Colon (tissue), 2 donors: ENCODE results near the gene SP140.
"Not testable (repeated sequence)": the region's sequence is repeated elsewhere in the genome, so short reads cannot be mapped to it uniquely, and the experiment has no call there.

Source experiments
- FAIRE-seq: peaks from 2 replicates; lab custom pipeline; 2012; peaks lifted over from hg19 to GRCh38; lab: Jason Lieb, UNC
- donor health status: control.
- donor health status: control.

SP140 gene

GRCh38 chr2:230326453-230327417, 101.2 kb downstream of the SP140 start, which contains the start of gene SP140L:
SP140L (plus strand) TSS chr2:230327193; CDS start chr2:230327270, 77 bp downstream.
- FAIRE-seq: no peak

GRCh38 chr2:230327418-230328154, 102.0 kb downstream of the SP140 start:
- no peak for FAIRE-seq

GRCh38 chr2:230328155-230328458, 102.6 kb downstream of the SP140 start:
- no peak for FAIRE-seq

GRCh38 chr2:230329946-230330605, 104.5 kb downstream of the SP140 start:
- FAIRE-seq: no peak

GRCh38 chr2:230330725-230331124, 105.2 kb downstream of the SP140 start:
- no peak for FAIRE-seq

- no peak for FAIRE-seq
Measured at GRCh38 chr2:230335461-230335863, 109.9 kb downstream of the SP140 start.

DNA sequence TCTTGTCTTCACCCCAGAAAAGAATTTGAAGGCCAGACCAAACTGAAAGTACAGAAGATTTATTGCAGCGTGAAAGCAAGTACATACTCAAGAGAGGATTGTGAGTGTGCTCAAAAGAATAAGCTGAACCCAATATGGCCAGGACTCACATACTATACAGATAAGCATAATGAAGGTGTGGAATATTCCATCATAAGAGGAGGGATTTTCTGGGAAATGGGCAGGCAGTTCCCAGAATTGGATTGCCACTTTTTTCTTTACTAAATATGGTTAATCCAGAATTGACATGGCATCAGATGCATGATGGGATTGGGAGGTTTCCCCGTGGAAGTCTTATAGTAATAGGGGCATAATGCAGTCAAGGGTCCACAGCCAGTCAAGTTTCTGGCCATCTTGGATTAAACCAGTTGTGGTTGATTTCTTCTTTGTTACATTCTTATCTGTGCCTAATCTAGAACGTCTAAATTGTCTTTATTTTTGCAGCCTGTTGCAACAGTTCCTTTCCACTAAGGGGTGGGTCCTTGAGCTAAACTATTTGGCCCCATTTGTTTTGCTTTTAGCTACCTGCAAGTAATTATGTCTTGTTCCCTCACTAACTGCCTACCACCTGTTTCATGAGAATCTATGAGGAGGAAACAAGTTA, 110.4 kb downstream of the SP140 start:
- no peak for FAIRE-seq

DNA sequence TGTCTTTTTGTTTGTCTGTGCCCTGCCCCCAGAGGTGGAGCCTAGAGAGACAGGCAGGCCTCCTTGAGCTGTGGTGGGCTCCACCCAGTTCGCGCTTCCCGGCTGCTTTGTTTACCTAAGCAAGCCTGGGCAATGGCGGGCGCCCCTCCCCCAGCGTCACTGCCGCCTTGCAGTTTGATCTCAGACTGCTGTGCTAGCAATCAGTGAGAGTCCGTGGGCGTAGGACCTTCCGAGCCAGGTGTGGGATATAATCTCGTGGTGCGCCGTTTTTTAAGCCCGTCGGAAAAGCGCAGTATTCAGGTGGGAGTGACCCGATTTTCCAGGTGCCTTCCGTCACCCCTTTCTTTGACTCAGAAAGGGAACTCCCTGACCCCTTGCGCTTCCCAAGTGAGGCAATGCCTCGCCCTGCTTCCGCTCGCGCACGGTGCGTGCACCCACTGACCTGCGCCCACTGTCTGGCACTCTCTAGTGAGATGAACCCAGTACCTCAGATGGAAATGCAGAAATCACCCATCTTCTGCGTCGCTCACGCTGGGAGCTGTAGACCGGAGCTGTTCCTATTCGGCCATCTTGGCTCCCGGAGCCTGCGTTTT, 116.5 kb downstream of the SP140 start:
- not testable (repeated sequence) for FAIRE-seq

DNA sequence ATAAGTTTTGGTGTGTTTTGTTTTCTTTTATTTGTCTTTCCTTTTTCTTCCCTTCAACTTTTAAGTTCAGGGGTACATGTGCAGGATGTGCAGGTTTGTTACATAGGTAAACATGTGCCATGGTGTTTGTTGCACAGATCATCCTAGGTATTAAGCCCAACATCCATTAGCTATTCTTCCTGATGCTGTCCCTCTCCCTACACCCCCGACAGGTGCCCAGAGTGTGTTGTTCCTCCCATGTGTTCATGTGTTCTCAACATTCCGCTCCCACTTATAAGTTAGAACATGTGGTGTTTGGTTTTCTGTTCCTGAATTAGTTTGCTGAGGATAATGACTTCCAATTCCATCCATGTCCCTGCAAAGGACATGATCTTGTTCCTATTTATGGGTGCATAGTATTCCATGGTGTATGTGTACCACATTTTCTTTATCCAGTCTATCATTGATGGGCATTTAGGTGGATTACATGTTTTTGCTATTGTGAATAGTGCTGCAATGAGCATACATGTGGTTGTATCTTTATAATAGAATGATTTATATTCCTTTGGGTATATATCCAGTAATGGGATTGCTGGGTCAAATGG, 117.6 kb downstream of the SP140 start:
- FAIRE-seq: not testable (repeated sequence)

DNA sequence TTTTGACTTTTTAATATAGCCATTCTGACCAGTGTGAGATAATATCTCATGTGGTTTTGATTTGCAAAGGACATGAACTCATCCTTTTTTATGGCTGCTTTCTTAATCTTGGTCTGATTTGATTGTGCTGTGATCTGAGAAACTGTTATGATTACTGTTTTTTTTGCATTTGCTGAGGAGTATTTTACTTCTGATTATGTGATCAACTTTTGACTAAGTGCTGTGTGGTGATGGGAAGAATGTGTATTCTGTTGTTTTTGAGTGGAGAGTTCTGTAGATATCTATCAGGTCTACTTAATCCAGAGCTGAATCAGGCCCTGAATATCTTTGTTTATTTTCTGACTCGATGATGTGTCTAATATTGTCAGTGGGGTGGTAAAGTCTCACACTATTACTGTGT, 118.2 kb downstream of the SP140 start:
- FAIRE-seq: no peak

- FAIRE-seq: no peak
Measured at GRCh38 chr2:230346465-230346864, 120.9 kb downstream of the SP140 start.

DNA sequence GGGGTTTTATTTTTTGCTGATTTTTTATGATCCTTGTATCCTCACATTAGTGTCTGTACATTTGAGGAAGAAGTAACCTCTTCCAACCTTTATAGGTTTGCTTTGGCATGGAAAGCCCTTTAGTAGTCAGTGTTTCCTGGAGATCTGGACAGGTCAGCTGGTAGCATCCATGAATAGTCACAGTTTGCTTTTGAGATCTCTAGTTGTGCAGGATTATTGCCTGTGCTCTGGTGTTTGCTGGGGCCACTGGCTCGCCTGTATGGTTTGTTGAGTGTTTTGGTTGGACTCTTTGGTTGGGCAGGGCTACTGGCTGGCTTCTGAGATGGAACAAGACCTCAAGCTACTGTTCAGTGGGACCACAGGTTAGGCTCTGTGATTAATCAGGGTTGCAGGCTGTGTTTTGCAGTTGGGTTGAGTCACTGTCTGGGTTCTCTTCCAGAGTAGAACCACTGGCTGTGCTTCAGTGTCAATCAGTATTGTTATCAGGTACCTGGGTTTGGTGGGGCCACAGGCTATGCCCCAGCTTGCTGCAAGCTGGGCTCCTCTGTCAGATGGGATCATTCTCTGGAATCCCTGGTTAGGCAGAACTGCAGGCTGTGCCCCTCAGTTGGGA, 121.5 kb downstream of the SP140 start:
- no peak for FAIRE-seq

DNA sequence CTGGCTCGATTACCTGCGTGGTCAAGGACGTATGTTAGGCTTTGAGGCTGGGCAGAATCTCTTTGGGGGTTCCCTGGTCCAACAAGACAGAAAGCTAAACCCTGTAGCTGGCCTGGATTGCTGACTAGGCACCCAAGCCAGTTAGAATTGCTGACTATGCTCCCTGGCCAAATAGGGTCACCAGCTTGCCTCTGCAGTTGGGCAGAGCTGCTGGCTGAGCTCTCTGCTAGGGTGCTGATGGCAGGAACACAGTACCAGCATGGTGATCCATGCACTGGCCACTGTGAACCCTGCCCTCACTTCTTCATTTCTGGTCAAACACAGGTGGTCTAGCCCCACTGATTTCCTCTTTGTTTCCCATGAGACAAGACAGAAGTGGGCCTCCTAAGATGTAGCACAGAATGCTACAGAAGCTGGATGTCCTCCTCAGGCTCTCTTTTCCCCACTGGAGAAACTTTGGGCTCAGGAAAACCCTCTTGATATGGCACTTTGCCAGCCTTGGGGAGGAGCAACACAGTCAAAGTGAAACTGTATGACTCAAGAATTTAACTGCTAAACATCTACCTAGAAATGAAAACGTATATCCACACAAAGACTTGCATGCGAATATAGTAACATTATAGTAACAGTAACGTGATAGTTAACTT, 122.2 kb downstream of the SP140 start:
- no peak for FAIRE-seq

GRCh38 chr2:230348787-230349186, 123.3 kb downstream of the SP140 start:
- FAIRE-seq: no peak

DNA sequence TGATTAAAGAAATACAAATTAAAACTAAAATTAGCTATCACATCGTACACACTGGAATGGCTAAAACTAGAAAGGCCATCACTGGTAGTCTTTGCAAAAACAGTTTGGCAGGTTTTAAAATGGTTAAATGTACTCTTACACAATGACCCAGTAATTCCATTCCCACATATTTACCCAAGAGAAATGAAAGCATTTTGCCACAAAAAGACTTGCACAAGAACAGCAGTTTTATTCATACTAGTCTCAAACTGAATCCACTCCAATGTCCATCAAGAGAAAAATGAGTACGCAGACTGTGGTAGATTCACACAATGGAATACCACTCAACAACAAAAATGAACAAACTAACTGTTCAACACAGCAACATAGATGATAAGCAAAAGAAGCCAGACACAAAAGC, 130.5 kb downstream of the SP140 start:
- FAIRE-seq: no peak

GRCh38 chr2:230358305-230358704, 132.8 kb downstream of the SP140 start:
- no peak for FAIRE-seq

GRCh38 chr2:230360028-230360427, 134.5 kb downstream of the SP140 start:
- no peak for FAIRE-seq

GRCh38 chr2:230362030-230362691, 136.6 kb downstream of the SP140 start:
- no peak for FAIRE-seq
